Right lobe of liver (tissue), 6 donors: ENCODE results near the gene MAP3K20. TPM values are rescaled to one million over a fixed set of nuclear protein-coding genes. Genes with fewer than 3 reads are reported as not detected.
"Not testable (repeated sequence)": the region's sequence is repeated elsewhere in the genome, so short reads cannot be mapped to it uniquely, and the experiment has no call there.

Experiments used
- ATAC-seq, 4 donors: fragments of 200-7000 bp; cut with Tn5 transposase; one replicate each; pipeline ENCODE4 v1.9.1; 2020; ENCODE audit warnings: mild to moderate bottlenecking in 4 of 4, moderate library complexity in 4 of 4
- DNase-seq, 3 donors: peaks; one replicate each; pipeline ENCODE4 v3.0.0-alpha.2; 2020
- H3K27ac ChIP-seq, 3 donors: fragments of 200-600 bp; one replicate each; pipeline ENCODE4 v1.8.0; 2022
- H3K27me3 ChIP-seq, 2 donors: fragments of 200-600 bp; one replicate each; pipeline ENCODE4 v1.8.0; 2022
- H3K36me3 ChIP-seq, 4 donors: fragments of 200-600 bp; sonication (generic) in 1 of 4; one replicate each; pipeline versions ENCODE4 v1.5.1 to v1.8.0; 2017 to 2022; ENCODE audit warnings: control low read depth in 1 of 4
- H3K4me1 ChIP-seq, 4 donors: fragments of 200-600 bp; sonication (generic) in 1 of 4; one replicate each; pipeline versions ENCODE4 v1.5.1 to v1.8.0; 2017 to 2022; ENCODE audit warnings: control low read depth in 1 of 4
- H3K4me3 ChIP-seq, 3 donors: fragments of 200-600 bp; one replicate each; pipeline ENCODE4 v1.8.0; 2022
- H3K9me3 ChIP-seq, 4 donors: fragments of 200-600 bp; sonication (generic) in 1 of 4; one replicate each; pipeline versions ENCODE4 v1.5.1 to v1.8.0; 2017 to 2022; ENCODE audit warnings: control low read depth in 1 of 4
- CTCF ChIP-seq, 4 donors: fragments of 200-600 bp in 3 of 4; fragments of 450-650 bp in 1 of 4; IDR thresholded peaks; one replicate each; pipeline versions ENCODE4 v1.5.1 to v1.8.0; 2016 to 2022; ENCODE audit warnings: antibody characterized with exemption in 4 of 4, mild to moderate bottlenecking in 2 of 4
- POLR2A ChIP-seq: fragments of 450-650 bp; IDR thresholded peaks from one replicate; pipeline ENCODE4 v1.6.1; 2017; ENCODE audit warnings: antibody characterized with exemption, mild to moderate bottlenecking
- WGBS: methylation state at CpG from one replicate; pipeline ENCODE4 v1.1.6; 2018; ENCODE audit warnings: low coverage, low lambda C conversion rate; ENCODE audit not compliant: insufficient coverage; ENCODE audit errors: missing lambda C conversion rate; 5-methylcytosine and 5-hydroxymethylcytosine counted together
- intact Hi-C, 2 donors: fragments of 100-400 bp; cut with DNase I; formaldehyde crosslinking; loops; one replicate each; pipeline versions ENCODE4 v1.11.2 to v1.14.1; 2022
- total RNA-seq, 6 experiments: library from RNA; depleted of rRNA in 2 of 6; stranded (reverse); fragments of >200 nt in 2 of 6; fragmentation: NEBNext Ultra II Directional in 3 of 6; extraction: Animal tissue kit (Norgen Biotek cat#: 25700) in 3 of 6; gene quantifications; one replicate each; pipeline versions ENCODE4 v1.1.0 to v1.2.4, GENCODE V29; 2016 to 2023
- donor health status: DM: no; HTN: yes; CAD: no.
- donor health status: DM: no; HTN: no; CAD: no.
- donor health status: DM: no; HTN: no; CAD: no.
- donor health status: DM: no; HTN: yes; CAD: no.
- donor health status: DM: no; HTN: yes; CAD: no.

The MAP3K20 gene
- total RNA-seq, 6 experiments from 2014 or later = 16.0 to 36.8 (median 22.0) TPM

GRCh38 chr2:173119069-173119807 is 43.6 kb downstream of the MAP3K20 start:
- peak overlapping the region in 1 of 3 donors; percentile 27 for H3K27ac ChIP-seq
- H3K27me3 ChIP-seq = no peaks in the 10 kb centered on the region
- H3K9me3 ChIP-seq = no peaks in the 10 kb centered on the region
- peaks cover 0 to 14% (median 6%) of the 10 kb centered on the region in 4 donors for H3K4me1 ChIP-seq
- peak; percentile 93 to 97 (median 94) for ATAC-seq
- TF ChIP-seq CTCF (IDR thresholded peaks at IDR 0.05) = no peak
- TF ChIP-seq POLR2A = no peak
- 6% methylated on average over 2 of the region's 5 CpGs for WGBS
- no peak overlapping the region for H3K4me3 ChIP-seq
- peak in 1 of 3 donors; percentile 28 for DNase-seq
- no peaks in the 10 kb centered on the region for H3K36me3 ChIP-seq
- intact Hi-C loops = no loop called here

GRCh38 chr2:173119944-173120343 is 44.3 kb downstream of the MAP3K20 start:
- peak overlapping the region in 1 of 3 donors; percentile 27 for H3K27ac ChIP-seq
- TF ChIP-seq POLR2A (no peak), CTCF (IDR thresholded peaks at IDR 0.05) (no peak)
- no peak overlapping the region for H3K4me3 ChIP-seq
- H3K27me3 ChIP-seq = no peaks in the 10 kb centered on the region
- no peaks in the 10 kb centered on the region for H3K36me3 ChIP-seq
- ATAC-seq (no peak), DNase-seq (no peak)
- H3K4me1 ChIP-seq = peaks cover 0 to 14% (median 6%) of the 10 kb centered on the region in 4 donors
- intact Hi-C loops = no loop called here
- 37% methylated on average over 2 of the region's 2 CpGs for WGBS
- no peaks in the 10 kb centered on the region for H3K9me3 ChIP-seq

- Histone ChIP-seq H3K27me3 (no peaks in the 10 kb centered on the region), H3K9me3 (no peaks in the 10 kb centered on the region), H3K4me1 (peaks cover 0 to 14% (median 6%) of the 10 kb centered on the region in 4 donors), H3K27ac (no peak overlapping the region), H3K36me3 (no peaks in the 10 kb centered on the region), H3K4me3 (no peak overlapping the region)
- ATAC-seq = no peak
- no peak for TF ChIP-seq POLR2A
- DNase-seq = no peak
- intact Hi-C loops = no loop called here
- no CpG with 5 or more reads among the region's 1 CpG for WGBS
Observed at GRCh38 chr2:173122936-173123335, 47.3 kb downstream of the MAP3K20 start.

GRCh38 chr2:173124441-173124840 is 48.8 kb downstream of the MAP3K20 start:
- H3K27me3 ChIP-seq = no peaks in the 10 kb centered on the region
- TF ChIP-seq CTCF (IDR thresholded peaks at IDR 0.05) (no peak), POLR2A (no peak)
- peaks cover 0 to 9% (median 4%) of the 10 kb centered on the region in 4 donors for H3K4me1 ChIP-seq
- H3K9me3 ChIP-seq = no peaks in the 10 kb centered on the region
- intact Hi-C loops = no loop called here
- H3K4me3 ChIP-seq = no peak overlapping the region
- DNase-seq (no peak), ATAC-seq (no peak)
- no peak overlapping the region for H3K27ac ChIP-seq
- no peaks in the 10 kb centered on the region for H3K36me3 ChIP-seq
- 44% methylated on average over 1 of the region's 3 CpGs for WGBS

- Histone ChIP-seq H3K4me1 (peaks cover 0 to 8% (median 0%) of the 10 kb centered on the region in 4 donors), H3K36me3 (no peaks in the 10 kb centered on the region), H3K9me3 (no peaks in the 10 kb centered on the region), H3K27ac (no peak overlapping the region), H3K4me3 (no peak overlapping the region), H3K27me3 (no peaks in the 10 kb centered on the region)
- intact Hi-C loops = no loop called here
- DNase-seq (no peak), ATAC-seq (no peak)
- WGBS = no CpG with 5 or more reads among the region's 1 CpG
- no peak for TF ChIP-seq POLR2A
- no peak for TF ChIP-seq CTCF (IDR thresholded peaks at IDR 0.05)
Observed at GRCh38 chr2:173126819-173127218, 51.2 kb downstream of the MAP3K20 start.

GRCh38 chr2:173128132-173128531 is 52.5 kb downstream of the MAP3K20 start:
- ATAC-seq, DNase-seq, H3K27ac ChIP-seq, H3K36me3 ChIP-seq, H3K4me3 ChIP-seq, H3K27me3 ChIP-seq, H3K4me1 ChIP-seq, intact Hi-C loops, H3K9me3 ChIP-seq: not testable (repeated sequence)
- 87% methylated on average over 5 of the region's 5 CpGs for WGBS
